Measurements from ENCODE around the gene GUCY2C. TPM values are rescaled to one million over a fixed set of nuclear protein-coding genes. Genes with fewer than 3 reads are reported as not detected.

Gene GUCY2C
- polyA plus RNA-seq, 3 donors: 0.04 to 0.14 (median 0.10) TPM

DNA sequence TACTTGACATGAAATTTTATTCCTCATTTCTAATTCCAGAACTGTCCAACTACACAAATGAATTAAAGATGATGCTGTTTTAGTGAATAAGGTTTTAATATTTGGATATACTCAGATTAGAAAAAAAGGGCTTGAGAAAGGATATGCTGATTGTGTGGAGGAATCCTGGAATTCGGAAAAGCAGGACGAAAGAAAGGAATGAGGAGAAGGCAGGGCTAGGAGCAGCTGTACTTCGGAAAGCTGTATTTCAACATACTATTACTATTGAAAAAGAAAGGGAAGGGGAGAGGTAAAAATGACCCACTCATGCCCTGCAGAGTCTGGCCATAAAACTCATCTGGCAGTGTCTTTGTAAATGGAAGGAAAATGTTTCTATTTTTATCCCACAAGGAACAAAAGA lies 65.6 kb downstream of the GUCY2C start:
- H3K4me1 Mint-ChIP-seq: peaks cover 4% of the 10 kb centered on the region
- H3K9me3 ChIP-seq (replicated peaks in 1 of 2; ENCODE audit: control insufficient read depth in 1 of 2, insufficient read depth in 1 of 2, low read length in 2 of 2): no peaks in the 10 kb centered on the region
- no peak overlapping the region for H3K9ac ChIP-seq (ENCODE audit: insufficient read depth, low read length, poor library complexity, severe bottlenecking)
- WGBS (ENCODE audit: insufficient coverage): no CpG with 5 or more reads among the region's 3 CpGs
- H3K4me2 ChIP-seq (replicated peaks; ENCODE audit: extremely low read depth, low read length, poor library complexity, severe bottlenecking): no peak overlapping the region
- no peaks in the 10 kb centered on the region for H4K20me1 ChIP-seq (ENCODE audit: insufficient read depth, low read length)
- H3K36me3 ChIP-seq (replicated peaks in 1 of 2; ENCODE audit: control insufficient read depth in 1 of 2, insufficient read depth in 2 of 2, low read length in 2 of 2): no peaks in the 10 kb centered on the region
- H3K4me3 ChIP-seq (replicated peaks in 1 of 3; ENCODE audit: low read depth in 2 of 3, low read length in 3 of 3): no peak overlapping the region
- H3K9me3 Mint-ChIP-seq: peaks cover 0 to 4% (median under 1%) of the 10 kb centered on the region in 7 donors
- H3K79me2 ChIP-seq (ENCODE audit: insufficient read depth, low read length): no peaks in the 10 kb centered on the region
- H3K4me1 ChIP-seq (ENCODE audit: control insufficient read depth in 1 of 2, insufficient read depth in 2 of 2, low read length in 2 of 2): no peaks in the 10 kb centered on the region
- no peak overlapping the region for H3K4me3 Mint-ChIP-seq
- peaks cover 0 to 7% (median 1%) of the 10 kb centered on the region in 3 donors for H3K27me3 Mint-ChIP-seq (ENCODE audit: low read depth in 3 of 3)
- intact Hi-C loops (cut with micrococcal nuclease): loop anchor here (5.0 kb wide), 2 partner anchors 82 to 87 kb away; no protein-coding TSS in a partner anchor
- H3K36me3 Mint-ChIP-seq: peaks cover 0 to 2% of the 10 kb centered on the region in 2 donors
- DNase-seq: no peak
- TF ChIP-seq, protein P1, sequence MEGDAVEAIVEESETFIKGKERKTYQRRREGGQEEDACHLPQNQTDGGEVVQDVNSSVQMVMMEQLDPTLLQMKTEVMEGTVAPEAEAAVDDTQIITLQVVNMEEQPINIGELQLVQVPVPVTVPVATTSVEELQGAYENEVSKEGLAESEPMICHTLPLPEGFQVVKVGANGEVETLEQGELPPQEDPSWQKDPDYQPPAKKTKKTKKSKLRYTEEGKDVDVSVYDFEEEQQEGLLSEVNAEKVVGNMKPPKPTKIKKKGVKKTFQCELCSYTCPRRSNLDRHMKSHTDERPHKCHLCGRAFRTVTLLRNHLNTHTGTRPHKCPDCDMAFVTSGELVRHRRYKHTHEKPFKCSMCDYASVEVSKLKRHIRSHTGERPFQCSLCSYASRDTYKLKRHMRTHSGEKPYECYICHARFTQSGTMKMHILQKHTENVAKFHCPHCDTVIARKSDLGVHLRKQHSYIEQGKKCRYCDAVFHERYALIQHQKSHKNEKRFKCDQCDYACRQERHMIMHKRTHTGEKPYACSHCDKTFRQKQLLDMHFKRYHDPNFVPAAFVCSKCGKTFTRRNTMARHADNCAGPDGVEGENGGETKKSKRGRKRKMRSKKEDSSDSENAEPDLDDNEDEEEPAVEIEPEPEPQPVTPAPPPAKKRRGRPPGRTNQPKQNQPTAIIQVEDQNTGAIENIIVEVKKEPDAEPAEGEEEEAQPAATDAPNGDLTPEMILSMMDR (IDR thresholded peaks at IDR 0.05): no peak
- H3K27me3 ChIP-seq (ENCODE audit: control insufficient read depth in 2 of 2, insufficient read depth in 2 of 2, low read length in 2 of 2): no peaks in the 10 kb centered on the region
- no peak overlapping the region for H3K27ac ChIP-seq (ENCODE audit: low read depth in 1 of 2, low read length in 2 of 2)
- no peak overlapping the region for H2AFZ ChIP-seq (ENCODE audit: insufficient read depth, low read depth, low read length, poor library complexity, severe bottlenecking)
- H3K27ac Mint-ChIP-seq: no peak overlapping the region

DNA sequence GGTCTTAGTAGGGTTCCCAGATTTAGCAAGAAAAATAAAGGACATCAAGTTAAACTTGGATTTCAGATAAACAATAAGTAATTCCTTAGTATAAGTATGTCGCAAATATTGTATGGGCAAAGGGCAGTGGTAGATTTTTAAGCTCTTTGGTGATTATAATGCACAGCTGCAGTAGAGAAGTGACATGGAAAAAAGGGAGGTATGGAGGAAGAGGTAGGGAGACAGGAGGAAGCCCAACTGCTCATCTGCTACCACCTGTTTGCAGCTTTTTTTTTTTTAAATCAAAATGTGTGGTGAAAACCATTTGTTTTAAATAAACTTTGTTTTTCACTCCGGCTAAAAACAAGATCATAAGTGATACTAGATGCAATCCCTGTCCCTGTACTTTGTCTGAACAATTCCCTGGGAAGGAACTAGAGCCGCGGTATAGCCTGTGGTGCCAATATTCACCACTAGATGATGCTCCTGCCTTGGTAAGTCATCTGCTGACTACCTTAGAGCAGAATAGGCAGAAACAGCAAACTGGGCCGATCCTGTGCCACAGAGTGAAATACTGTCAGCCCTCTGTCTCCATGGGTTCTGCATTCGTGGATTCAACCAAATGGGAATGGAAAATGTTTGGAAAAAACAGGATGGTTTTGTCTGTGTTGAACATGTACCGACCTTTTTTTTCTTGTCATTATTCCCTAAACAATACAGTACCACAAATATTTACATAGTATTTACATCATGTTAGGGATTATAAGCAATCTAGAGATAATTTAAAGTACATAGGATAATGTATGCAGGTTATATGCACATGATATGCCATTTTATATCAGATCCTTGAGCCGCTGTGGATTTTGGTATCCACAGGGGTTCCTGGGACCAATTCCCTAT lies 66.3 kb downstream of the GUCY2C start:
- TF ChIP-seq, protein P1 (IDR thresholded peaks at IDR 0.05): peak; percentile 97
- H2AFZ ChIP-seq (ENCODE audit: insufficient read depth, low read depth, low read length, poor library complexity, severe bottlenecking): no peak overlapping the region

More for the DNA sequence above, 66.3 kb downstream of the GUCY2C start:
- peaks cover 0 to 2% of the 10 kb centered on the region in 2 donors for H3K36me3 Mint-ChIP-seq
- no peak overlapping the region for H3K4me3 ChIP-seq (replicated peaks in 1 of 3; ENCODE audit: low read depth in 2 of 3, low read length in 3 of 3)
- H3K79me2 ChIP-seq (ENCODE audit: insufficient read depth, low read length): no peaks in the 10 kb centered on the region
- no peak overlapping the region for H3K27ac ChIP-seq (ENCODE audit: low read depth in 1 of 2, low read length in 2 of 2)
- H3K4me1 Mint-ChIP-seq: peaks cover 4% of the 10 kb centered on the region
- H3K27me3 Mint-ChIP-seq (ENCODE audit: low read depth in 3 of 3): peaks cover 0 to 7% (median 1%) of the 10 kb centered on the region in 3 donors
- WGBS (ENCODE audit: insufficient coverage): 23% methylated on average over 4 of the region's 8 CpGs
- H3K4me1 ChIP-seq (ENCODE audit: control insufficient read depth in 1 of 2, insufficient read depth in 2 of 2, low read length in 2 of 2): no peaks in the 10 kb centered on the region
- intact Hi-C loops (cut with micrococcal nuclease): loop anchor here (5.0 kb wide), 2 partner anchors 82 to 87 kb away; no protein-coding TSS in a partner anchor
- H3K9me3 Mint-ChIP-seq: peaks cover 0 to 2% (median 0%) of the 10 kb centered on the region in 7 donors
- H3K36me3 ChIP-seq (replicated peaks in 1 of 2; ENCODE audit: control insufficient read depth in 1 of 2, insufficient read depth in 2 of 2, low read length in 2 of 2): no peaks in the 10 kb centered on the region
- no peak overlapping the region for H3K4me3 Mint-ChIP-seq
- H3K9me3 ChIP-seq (replicated peaks in 1 of 2; ENCODE audit: control insufficient read depth in 1 of 2, insufficient read depth in 1 of 2, low read length in 2 of 2): no peaks in the 10 kb centered on the region
- H3K27me3 ChIP-seq (ENCODE audit: control insufficient read depth in 2 of 2, insufficient read depth in 2 of 2, low read length in 2 of 2): no peaks in the 10 kb centered on the region
- no peaks in the 10 kb centered on the region for H4K20me1 ChIP-seq (ENCODE audit: insufficient read depth, low read length)
- H3K4me2 ChIP-seq (replicated peaks; ENCODE audit: extremely low read depth, low read length, poor library complexity, severe bottlenecking): no peak overlapping the region
- DNase-seq: peak; percentile 42 to 73 (median 65)
- H3K27ac Mint-ChIP-seq: no peak overlapping the region
- H3K9ac ChIP-seq (ENCODE audit: insufficient read depth, low read length, poor library complexity, severe bottlenecking): no peak overlapping the region
